GM18511 (cell line): ENCODE results near the gene DUS1L.

ENCODE experiments used
- ATAC-seq: cut with Tn5 transposase; IDR thresholded peaks from one replicate; pipeline ENCODE4 v1.9.1; 2021; ENCODE audit warnings: mild to moderate bottlenecking, moderate library complexity; ENCODE audit not compliant: unreplicated experiment

Gene DUS1L

GRCh38 chr17:82101301-82101715 lies 35.7 kb upstream of the DUS1L start:
- ATAC-seq = no peak

GRCh38 chr17:82100502-82101298 lies 35.1 kb upstream of the DUS1L start:
- ATAC-seq = no peak

GRCh38 chr17:82098939-82099763 lies 33.5 kb upstream of the DUS1L start:
- peak; percentile 15 for ATAC-seq

- ATAC-seq = peak; percentile 73
These were observed 32.8 kb upstream of the DUS1L start, which contains the start of gene FASN for GRCh38 chr17:82098169-82098938. Gene FASN, minus strand, starts transcription at chr17:82098236. Its CDS starts 1,791 bp downstream, at chr17:82096445.

- ATAC-seq = no peak
These were observed 32.2 kb upstream of the DUS1L start for GRCh38 chr17:82097919-82098168.

- ATAC-seq = peak; percentile 9
These were observed 31.7 kb upstream of the DUS1L start for GRCh38 chr17:82097184-82097918.

- ATAC-seq = no peak
These were observed 31.1 kb upstream of the DUS1L start for GRCh38 chr17:82096709-82097183.

- no peak for ATAC-seq
These were observed 30.4 kb upstream of the DUS1L start for GRCh38 chr17:82095777-82096708.

- no peak for ATAC-seq
These were observed 29.6 kb upstream of the DUS1L start for GRCh38 chr17:82094931-82095776.

GRCh38 chr17:82092995-82093751 lies 27.6 kb upstream of the DUS1L start:
- no peak for ATAC-seq

- ATAC-seq = no peak
These were observed 27.0 kb upstream of the DUS1L start for GRCh38 chr17:82092628-82092994.

- ATAC-seq = no peak
These were observed 26.5 kb upstream of the DUS1L start for GRCh38 chr17:82092094-82092586.

- no peak for ATAC-seq
These were observed 25.9 kb upstream of the DUS1L start for GRCh38 chr17:82091264-82092066.

- ATAC-seq = no peak
These were observed 25.1 kb upstream of the DUS1L start for GRCh38 chr17:82090549-82091263.

- ATAC-seq = no peak
These were observed 24.3 kb upstream of the DUS1L start for GRCh38 chr17:82089723-82090548.
